Activated naive CD4-positive, alpha-beta T cell treated with anti-CD3 and anti-CD28 coated beads, Interleukin-2, amount 10 ng/mL, durations not matched to agents 5 hours and 36 hours (primary cell): ENCODE results near the gene KRT13. TPM values are rescaled to one million over a fixed set of nuclear protein-coding genes. Genes with fewer than 3 reads are reported as not detected.

ENCODE experiments used
- microRNA-seq: library from miRNA; unstranded; fragments of <30 nt; microRNA quantifications from one replicate; pipeline ENCODE4 v1.2.0, GENCODE V29; 2022; ENCODE audit warnings: borderline microRNAs expressed, borderline replicate concordance
- total RNA-seq, 2 experiments: library from RNA; stranded (reverse); gene quantifications; one replicate each; pipeline ENCODE4 v1.2.3, GENCODE V29; 2021

The KRT13 gene
- total RNA-seq: not detected

DNA sequence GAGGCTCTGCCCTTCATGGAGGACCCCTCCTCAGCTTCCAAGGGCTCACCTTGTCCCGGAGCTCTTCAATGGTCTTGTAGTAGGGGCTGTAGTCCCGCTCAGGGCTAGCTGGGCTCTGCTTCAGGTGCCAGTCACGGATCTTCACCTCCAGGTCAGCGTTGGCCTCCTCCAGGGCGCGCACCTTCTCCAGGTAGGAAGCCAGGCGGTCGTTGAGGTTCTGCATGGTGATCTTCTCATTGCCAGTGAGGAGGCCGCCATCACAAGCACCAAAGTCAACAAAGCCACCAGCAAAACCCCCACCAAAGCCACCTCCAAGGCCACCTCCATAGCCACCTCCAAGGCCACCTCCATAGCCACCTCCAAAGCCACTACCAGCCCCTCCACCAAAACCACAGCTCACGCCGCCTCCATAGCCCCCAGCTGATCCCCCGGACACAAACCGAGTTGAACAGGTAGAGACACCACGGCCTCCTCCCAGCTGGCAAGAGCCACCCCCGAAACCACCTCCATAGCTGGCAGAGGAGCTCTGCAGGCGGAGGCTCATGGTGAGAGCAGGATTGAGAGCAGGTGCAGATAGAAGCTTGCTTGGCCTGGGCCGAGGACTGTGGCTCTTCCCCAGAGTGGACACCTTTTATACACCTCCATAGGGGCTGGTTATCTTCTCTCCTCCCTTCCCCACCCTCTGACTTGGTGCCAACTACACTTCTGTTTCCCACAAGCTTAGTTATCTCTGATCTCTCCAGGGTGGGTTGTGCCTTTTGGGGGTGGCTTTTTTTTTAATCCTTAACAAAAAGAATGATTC lies at the start of gene KRT13:
Gene KRT13 (minus strand): TSS at position 606 of the 802 bp plus-strand sequence. CDS start 62 bp downstream, at position 544.

DNA sequence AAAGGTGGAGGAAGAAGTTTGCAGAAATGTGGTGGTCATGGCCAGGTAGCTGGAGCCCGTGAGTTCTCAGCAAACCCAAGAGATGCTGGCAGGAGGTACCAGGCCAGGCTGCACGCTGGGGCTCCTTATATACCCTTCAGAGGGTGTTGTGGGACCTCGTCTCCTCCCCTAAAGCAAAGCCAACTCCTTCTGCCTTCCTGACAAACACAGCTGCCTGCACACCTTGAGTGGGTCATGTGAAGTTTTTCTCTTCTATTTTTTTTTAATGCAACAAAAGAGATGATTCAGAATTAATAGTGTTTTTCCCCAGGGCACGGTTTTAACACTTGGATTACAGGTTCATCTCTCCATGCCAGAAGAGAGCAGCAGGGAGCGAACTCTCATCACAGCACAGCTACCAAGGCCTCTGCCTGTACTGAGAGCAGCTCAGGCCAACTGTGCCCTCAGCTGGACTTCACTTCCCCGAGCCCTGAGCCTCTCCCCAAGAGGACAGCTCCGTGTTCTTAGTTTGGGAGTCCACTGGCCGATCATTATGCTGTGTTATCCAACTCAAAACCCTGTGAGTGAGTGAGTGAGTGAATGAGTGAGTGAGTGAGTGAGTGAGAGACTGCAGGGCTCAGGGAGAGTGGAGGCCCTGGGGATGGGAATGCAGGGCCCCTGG lies 13.5 kb upstream of the KRT13 start, which contains the start of gene KRT15:
Gene KRT15 (minus strand): TSS at position 102 of the 661 bp plus-strand sequence. CDS start 63 bp downstream, at position 39.

DNA sequence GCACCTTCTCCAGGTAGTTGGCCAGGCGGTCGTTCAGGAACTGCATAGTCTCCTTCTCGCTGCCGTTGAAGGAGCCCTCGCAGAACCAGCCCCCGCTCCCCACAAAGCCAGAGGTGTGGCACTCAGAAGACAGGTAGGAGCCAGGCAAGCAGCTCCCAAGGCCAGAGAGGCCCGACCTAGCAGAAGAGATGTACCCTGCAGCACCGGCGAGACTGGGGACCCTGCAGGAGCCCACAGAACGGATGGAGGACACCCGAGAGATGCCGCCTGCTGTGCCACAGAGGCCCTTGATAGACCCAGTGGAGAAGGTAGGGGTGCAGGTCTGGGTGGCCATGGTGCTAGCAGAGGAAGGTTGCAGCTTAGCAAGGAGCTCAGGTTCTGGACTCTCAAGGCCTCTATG lies 15.9 kb downstream of the KRT13 start, which contains the start of gene KRT36:
Gene KRT36 (minus strand): TSS at position 380 of the 400 bp plus-strand sequence. CDS start 46 bp downstream, at position 334.

DNA sequence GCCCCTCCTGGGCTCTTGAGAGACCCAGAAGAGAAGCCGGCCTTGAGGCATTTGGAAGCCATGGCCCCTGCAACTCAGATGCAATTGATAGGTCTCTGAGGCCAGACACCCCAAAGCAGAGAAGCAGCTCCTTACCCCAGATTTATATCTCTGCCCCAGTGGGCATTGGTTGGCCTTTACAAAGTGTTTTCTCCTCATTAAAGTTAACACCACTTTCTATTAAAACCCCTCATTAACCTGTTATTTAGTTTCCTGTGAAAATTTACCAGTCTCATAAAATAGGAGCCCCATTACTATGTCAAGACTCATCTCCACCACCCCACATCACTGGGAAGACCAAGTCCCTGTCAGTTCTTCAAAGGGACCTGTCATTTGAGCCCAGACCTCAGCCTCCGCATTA lies 24.4 kb downstream of the KRT13 start, which contains the start of gene KRT35:
Gene KRT35 (minus strand): TSS at position 116 of the 400 bp plus-strand sequence. CDS start 54 bp downstream, at position 62.

GRCh38 chr17:41466988-41467387 lies 38.4 kb downstream of the KRT13 start, which contains the start of gene KRT32:
KRT32 (minus strand) TSS chr17:41467386; CDS start chr17:41467325, 61 bp downstream.

Small RNAs within 50 kb of the gene (microRNA-seq; reads per million reads assigned to microRNA genes)
- gene MIR6510: not detected

Other genes with a start within 250 kb of the KRT13 start
- not detected for gene KRTAP9-6, start 240.2 kb downstream of the KRT13 start, total RNA-seq
- not detected for gene KRTAP9-7, start 229.9 kb downstream of the KRT13 start, total RNA-seq
- gene KRTAP29-1, start 202.8 kb downstream of the KRT13 start, total RNA-seq: under 1 TPM in 1 of 2 experiments, not detected in 1; 0.20 TPM
- under 1 TPM in 1 of 2 experiments, not detected in 1; 0.14 TPM for gene KRTAP16-1, start 196.3 kb downstream of the KRT13 start, total RNA-seq
- gene KRTAP17-1, start 189.9 kb downstream of the KRT13 start, total RNA-seq: not detected
- not detected for gene KRT33A, start 154.8 kb downstream of the KRT13 start, total RNA-seq
- gene KRT33B, start 135.8 kb downstream of the KRT13 start, total RNA-seq: not detected
- not detected for gene KRT34, start 123.3 kb downstream of the KRT13 start, total RNA-seq
- not detected for gene KRT31, start 108.0 kb downstream of the KRT13 start, total RNA-seq
- gene KRT37, start 81.0 kb downstream of the KRT13 start, total RNA-seq: not detected
- gene KRT38, start 64.6 kb downstream of the KRT13 start, total RNA-seq: not detected
- gene KRT32, start 38.2 kb downstream of the KRT13 start, total RNA-seq: not detected
- gene KRT35, start 24.5 kb downstream of the KRT13 start, total RNA-seq: not detected
- not detected for gene KRT36, start 15.7 kb downstream of the KRT13 start, total RNA-seq
- not detected for gene KRT15, start 13.3 kb upstream of the KRT13 start, total RNA-seq
- gene KRT19, start 22.7 kb upstream of the KRT13 start, total RNA-seq: not detected
- gene KRT9, start 66.4 kb upstream of the KRT13 start, total RNA-seq: not detected
- not detected for gene KRT14, start 81.3 kb upstream of the KRT13 start, total RNA-seq
- not detected for gene KRT16, start 107.2 kb upstream of the KRT13 start, total RNA-seq
- not detected for gene KRT17, start 119.0 kb upstream of the KRT13 start, total RNA-seq
- 100 to 1,000 TPM; 768 to 814 TPM for gene EIF1, start 183.3 kb upstream of the KRT13 start, total RNA-seq
- not detected for gene GAST, start 206.7 kb upstream of the KRT13 start, total RNA-seq
- gene HAP1, start 229.0 kb upstream of the KRT13 start, total RNA-seq: under 1 TPM in 1 of 2 experiments, not detected in 1; 0.05 TPM